IMR-90 (cell line): ENCODE measurements around the gene SIPA1L3. TPM values are rescaled to one million over a fixed set of nuclear protein-coding genes. Genes with fewer than 3 reads are reported as not detected.

Source experiments
- ATAC-seq: fragments of 200-7000 bp; cut with Tn5 transposase; 2 replicates; pipeline ENCODE4 v1.9.1; 2020; ENCODE audit warnings: low read depth, mild to moderate bottlenecking, moderate library complexity
- BruUV-seq: library from RNA; stranded (reverse); fragments of 400-500 nt; replicated peaks from 2 replicates; lab custom pipeline; 2021; lab: Mats Ljungman, UMichigan
- CTCF ChIA-PET: fragments of 300-600 bp; formaldehyde crosslinking; extraction: SDS; loops from one replicate; lab custom pipeline; 2021; ENCODE audit warnings: antibody characterized with exemption; lab: Yijun Ruan, JAX
- POLR2A ChIA-PET: fragments of 300-600 bp; sonication (Branson Sonifier 250); formaldehyde crosslinking; loops from one replicate; lab custom pipeline; 2022; ENCODE audit warnings: antibody characterized with exemption; ENCODE audit not compliant: unreplicated experiment; lab: Charles Lee
- DNase-seq: peaks from one replicate; pipeline ENCODE4 v3.0.0; 2013
- H2AFZ ChIP-seq: replicated peaks from 2 replicates; pipeline ENCODE3; 2013; ENCODE audit warnings: low read length, mild to moderate bottlenecking; ENCODE audit not compliant: poor library complexity
- H2AK5ac ChIP-seq: 2 replicates; pipeline ENCODE4 v1.6.1; 2013; ENCODE audit warnings: low read depth, low read length, inconsistent platforms
- H2AK9ac ChIP-seq: replicated peaks from 2 replicates; pipeline ENCODE3; 2013; ENCODE audit warnings: mild to moderate bottlenecking, low read depth, low read length, moderate library complexity; ENCODE audit not compliant: poor library complexity
- H2BK120ac ChIP-seq: 2 replicates; pipeline ENCODE4 v1.6.1; 2013; ENCODE audit warnings: low read depth, low read length, inconsistent platforms
- H2BK15ac ChIP-seq: 3 replicates; pipeline ENCODE4 v1.6.1; 2013; ENCODE audit warnings: low read depth, low read length, inconsistent platforms
- H2BK20ac ChIP-seq: 2 replicates; pipeline ENCODE4 v1.6.1; 2013; ENCODE audit warnings: low read depth, mild to moderate bottlenecking, inconsistent platforms, low read length, moderate library complexity
- H2BK5ac ChIP-seq: 2 replicates; pipeline ENCODE4 v1.6.1; 2013; ENCODE audit warnings: mild to moderate bottlenecking, low read depth, low read length, inconsistent platforms; ENCODE audit not compliant: poor library complexity, severe bottlenecking
- H3K14ac ChIP-seq: replicated peaks from 2 replicates; pipeline ENCODE4 v1.6.1; 2013; ENCODE audit warnings: low read depth, low read length, inconsistent platforms
- H3K18ac ChIP-seq: 2 replicates; pipeline ENCODE4 v1.6.1; 2013; ENCODE audit warnings: low read depth, low read length, control low read depth
- H3K23ac ChIP-seq: 2 replicates; pipeline ENCODE4 v1.6.1; 2013; ENCODE audit warnings: low read depth, low read length, inconsistent platforms
- H3K27ac ChIP-seq: 2 replicates; pipeline ENCODE4 v1.5.1; 2013; ENCODE audit warnings: mild to moderate bottlenecking, control low read depth, low read length; ENCODE audit not compliant: insufficient read depth
- H3K27me3 ChIP-seq: 2 replicates; pipeline ENCODE4 v1.6.1; 2013; ENCODE audit warnings: low read length; ENCODE audit not compliant: control insufficient read depth, insufficient read depth
- H3K36me3 ChIP-seq: 2 replicates; pipeline ENCODE4 v1.6.1; 2013; ENCODE audit warnings: low read length, mixed read lengths; ENCODE audit not compliant: control insufficient read depth, insufficient read depth
- H3K4ac ChIP-seq: 2 replicates; pipeline ENCODE4 v1.6.1; 2013; ENCODE audit warnings: low read depth, low read length, inconsistent platforms
- H3K4me1 ChIP-seq: 2 replicates; pipeline ENCODE4 v1.6.1; 2013; ENCODE audit warnings: low read length, mixed read lengths; ENCODE audit not compliant: control insufficient read depth, insufficient read depth
- H3K4me2 ChIP-seq: 2 replicates; pipeline ENCODE4 v1.6.1; 2013; ENCODE audit warnings: low read depth, mild to moderate bottlenecking, control low read depth, low read length, moderate library complexity
- H3K4me3 ChIP-seq: 2 replicates; pipeline ENCODE4 v1.5.1; 2013; ENCODE audit warnings: low read depth, mild to moderate bottlenecking, control low read depth, low read length, moderate library complexity; ENCODE audit not compliant: insufficient read depth
- H3K56ac ChIP-seq: 2 replicates; pipeline ENCODE4 v1.6.1; 2013; ENCODE audit warnings: low read length, inconsistent platforms; ENCODE audit not compliant: insufficient read depth; ENCODE audit errors: extremely low read depth
- H3K79me1 ChIP-seq, 2 experiments: 2 replicates each; pipeline ENCODE4 v1.6.1; 2013; ENCODE audit warnings: low read length in 2 of 2, inconsistent platforms in 1 of 2, low read depth in 1 of 2
- H3K9ac ChIP-seq: 2 replicates; pipeline ENCODE4 v1.6.1; 2013; ENCODE audit warnings: low read depth, low read length, control low read depth
- H3K9me1 ChIP-seq: 2 replicates; pipeline ENCODE4 v1.6.1; 2013; ENCODE audit warnings: low read length, inconsistent platforms; ENCODE audit not compliant: insufficient read depth
- H3K9me3 ChIP-seq: 2 replicates; pipeline ENCODE4 v1.6.1; 2013; ENCODE audit warnings: low read length; ENCODE audit not compliant: control insufficient read depth, insufficient read depth
- H4K20me1 ChIP-seq: 2 replicates; pipeline ENCODE4 v1.6.1; 2013; ENCODE audit warnings: low read length, inconsistent platforms; ENCODE audit not compliant: insufficient read depth
- H4K5ac ChIP-seq: 2 replicates; pipeline ENCODE4 v1.6.1; 2013; ENCODE audit warnings: mild to moderate bottlenecking, low read depth, low read length, control low read depth
- H4K8ac ChIP-seq, 2 experiments: 2 replicates each; pipeline ENCODE4 v1.6.1; 2013; ENCODE audit warnings: low read depth in 2 of 2, low read length in 2 of 2, control low read depth in 1 of 2, inconsistent platforms in 1 of 2
- H4K91ac ChIP-seq: 2 replicates; pipeline ENCODE4 v1.6.1; 2013; ENCODE audit warnings: low read depth, low read length, inconsistent platforms; ENCODE audit not compliant: insufficient read depth
- BHLHE40 ChIP-seq: fragments of 150-350 bp; IDR thresholded peaks from 2 replicates; pipeline ENCODE4 v1.6.1; 2016; ENCODE audit warnings: mild to moderate bottlenecking, low read depth, low read length
- CEBPB ChIP-seq: IDR thresholded peaks from 2 replicates; pipeline ENCODE4 v1.6.1; 2012; ENCODE audit warnings: low read depth, low read length, improper control_type of control experiment
- MAFK ChIP-seq: IDR thresholded peaks from 2 replicates; pipeline ENCODE4 v1.6.1; 2012; ENCODE audit warnings: low read depth, low read length, improper control_type of control experiment
- MXI1 ChIP-seq: IDR thresholded peaks from 2 replicates; pipeline ENCODE4 v1.6.1; 2012; ENCODE audit warnings: low read depth, mild to moderate bottlenecking, low read length, moderate library complexity, borderline replicate concordance
- RFX5 ChIP-seq: IDR thresholded peaks from 2 replicates; pipeline ENCODE4 v1.8.0; 2012; ENCODE audit warnings: low read depth, mild to moderate bottlenecking, low read length, moderate library complexity
- WGBS, 2 experiments: methylation state at CpG; one replicate each; pipeline versions ENCODE4 v1.1.5 to v1.1.7; 2013; ENCODE audit warnings: missing lambda C conversion rate in 2 of 2; ENCODE audit not compliant: insufficient read length in 1 of 2; ENCODE audit errors: extremely low coverage in 2 of 2; 5-methylcytosine and 5-hydroxymethylcytosine counted together
- dilution Hi-C: fragments of 300-500 bp; cut with HindIII; formaldehyde crosslinking; loops from one replicate; pipeline ENCODE4 v1.14.3; 2018; ENCODE audit warnings: low sequenced_read_pairs; ENCODE audit not compliant: unreplicated experiment
- in situ Hi-C: fragments of 300-500 bp; cut with MboI; formaldehyde crosslinking; loops from 3 replicates; pipeline ENCODE4 v1.14.3; 2019; ENCODE audit warnings: low sequenced_read_pairs, inconsistent platforms, mixed read lengths
- intact Hi-C: fragments of 100-400 bp; cut with micrococcal nuclease; formaldehyde crosslinking; loops from 2 replicates; pipeline ENCODE4 v1.10.0; 2022
- polyA plus RNA-seq, 3 experiments: library from polyadenylated mRNA; depleted of rRNA; stranded (reverse); fragments of >200 nt; gene quantifications; 2 replicates each; pipeline ENCODE4 v1.2.3, GENCODE V29; 2012; ENCODE audit warnings: low replicate concordance in 1 of 3
- total RNA-seq: library from RNA; depleted of rRNA; stranded (reverse); fragments of >200 nt; gene quantifications from 2 replicates; pipeline ENCODE4 v1.2.3, GENCODE V29; 2012
- TF ChIP-seq, protein P1 (sequence below): fragments of 150-350 bp; IDR thresholded peaks from 2 replicates; pipeline ENCODE4 v1.6.1; 2016; ENCODE audit warnings: low read depth, mild to moderate bottlenecking, low read length, moderate library complexity, borderline replicate concordance

SIPA1L3 gene
- total and polyA plus RNA-seq, 2 of the 4 experiments (the other 2 are of a cell fraction) = 4.1 to 9.4 TPM

GRCh38 chr19:38133319-38133718 is 226.3 kb downstream of the SIPA1L3 start:
- 100% methylated on average over 1 of the region's 3 CpGs; no CpG with 5 or more reads in 1 of the 2 experiments for WGBS, 2 experiments
- no peaks in the 10 kb centered on the region for H3K27me3 ChIP-seq
- peaks cover 6% of the 10 kb centered on the region for H3K36me3 ChIP-seq
- H2BK5ac ChIP-seq = no peak overlapping the region
- H2AK9ac ChIP-seq = no peak overlapping the region
- peaks cover 4 to 40% of the 10 kb centered on the region in 2 experiments; a peak in 3 of 4 replicates for H3K79me1 ChIP-seq
- H4K20me1 ChIP-seq = no peaks in the 10 kb centered on the region; the same call in 1 of the 2 replicates
- ChIA-PET POLR2A (no interaction called here), CTCF (no interaction called here)
- H3K4me3 ChIP-seq = no peak overlapping the region
- no peak overlapping the region for H3K4ac ChIP-seq
- intact Hi-C loops (no loop called here), dilution Hi-C loops (no loop called here), in situ Hi-C loops (no loop called here)
- H3K9me1 ChIP-seq = peaks cover 6% of the 10 kb centered on the region; the same call in 1 of the 2 replicates
- H3K14ac ChIP-seq = no peak overlapping the region
- no peak overlapping the region for H2BK20ac ChIP-seq
- no peak overlapping the region for H2BK120ac ChIP-seq
- H3K4me2 ChIP-seq = no peak overlapping the region
- ATAC-seq (no peak), DNase-seq (no peak)
- H4K8ac ChIP-seq = no peak overlapping the region
- H2BK15ac ChIP-seq = no peak overlapping the region
- no peak overlapping the region for H3K27ac ChIP-seq
- H3K4me1 ChIP-seq = peaks cover 2% of the 10 kb centered on the region; the same call in 1 of the 2 replicates
- H3K9me3 ChIP-seq = no peaks in the 10 kb centered on the region
- BruUV-seq = no TSS peak
- H3K56ac ChIP-seq = no peak overlapping the region
- H2AK5ac ChIP-seq = no peak overlapping the region
- H4K5ac ChIP-seq = no peak overlapping the region
- no peak overlapping the region for H3K18ac ChIP-seq
- TF ChIP-seq MAFK = no peak
- TF ChIP-seq MXI1 = no peak
- TF ChIP-seq, protein P1, sequence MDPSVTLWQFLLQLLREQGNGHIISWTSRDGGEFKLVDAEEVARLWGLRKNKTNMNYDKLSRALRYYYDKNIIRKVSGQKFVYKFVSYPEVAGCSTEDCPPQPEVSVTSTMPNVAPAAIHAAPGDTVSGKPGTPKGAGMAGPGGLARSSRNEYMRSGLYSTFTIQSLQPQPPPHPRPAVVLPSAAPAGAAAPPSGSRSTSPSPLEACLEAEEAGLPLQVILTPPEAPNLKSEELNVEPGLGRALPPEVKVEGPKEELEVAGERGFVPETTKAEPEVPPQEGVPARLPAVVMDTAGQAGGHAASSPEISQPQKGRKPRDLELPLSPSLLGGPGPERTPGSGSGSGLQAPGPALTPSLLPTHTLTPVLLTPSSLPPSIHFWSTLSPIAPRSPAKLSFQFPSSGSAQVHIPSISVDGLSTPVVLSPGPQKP = no peak
- TF ChIP-seq RFX5 = no peak
- no peak for TF ChIP-seq BHLHE40
- TF ChIP-seq CEBPB = no peak
- no peak overlapping the region for H2AFZ ChIP-seq
- H3K9ac ChIP-seq = no peak overlapping the region
- no peak overlapping the region for H4K91ac ChIP-seq
- H3K23ac ChIP-seq = no peak overlapping the region
